HCT116 (cell line): Measurements from ENCODE around the gene MOB3A.

Experiments
- ATF3 ChIP-seq: IDR thresholded peaks from 2 replicates; pipeline ENCODE4 v1.6.1; 2012
- CBX3 ChIP-seq: IDR thresholded peaks from 2 replicates; pipeline ENCODE4 v1.6.1; 2012; ENCODE audit warnings: low read depth
- EGR1 ChIP-seq: IDR thresholded peaks from 2 replicates; pipeline ENCODE4 v1.6.1; 2012; ENCODE audit warnings: low read depth
- EZH2 ChIP-seq: fragments of 200-600 bp; sonication (generic); IDR thresholded peaks from 2 replicates; pipeline ENCODE4 v1.6.1; 2017; ENCODE audit warnings: antibody characterized with exemption, mixed run types
- EZH2phosphoT487 ChIP-seq: fragments of 200-600 bp; IDR thresholded peaks from 2 replicates; pipeline ENCODE4 v1.6.1; 2018; ENCODE audit warnings: antibody characterized with exemption, borderline replicate concordance
- POLR2A ChIP-seq: IDR thresholded peaks from 2 replicates; pipeline ENCODE4 v1.7.0; 2011; ENCODE audit warnings: borderline replicate concordance; ENCODE audit not compliant: insufficient read depth, insufficient read length; ENCODE audit errors: extremely low read depth
- POLR2AphosphoS5 ChIP-seq: IDR thresholded peaks from 2 replicates; pipeline ENCODE4 v1.6.1; 2011; ENCODE audit warnings: mild to moderate bottlenecking, low read depth, low read length, moderate library complexity
- RAD21 ChIP-seq: IDR thresholded peaks from 2 replicates; pipeline ENCODE4 v1.6.1; 2012; ENCODE audit warnings: low read depth, mild to moderate bottlenecking
- REST ChIP-seq: IDR thresholded peaks from 2 replicates; pipeline ENCODE4 v1.6.1; 2012; ENCODE audit warnings: low read depth
- SP1 ChIP-seq: IDR thresholded peaks from 2 replicates; pipeline ENCODE4 v1.6.1; 2012; ENCODE audit warnings: low read depth
- YY1 ChIP-seq: IDR thresholded peaks from 2 replicates; pipeline ENCODE4 v1.6.1; 2011; ENCODE audit warnings: low read length, low read depth, moderate library complexity, mild to moderate bottlenecking; ENCODE audit not compliant: insufficient replicate concordance; ENCODE audit errors: extremely low read depth
- ZNF274 ChIP-seq: fragments of 200-500 bp; sonication (Bioruptor generic); IDR thresholded peaks from 2 replicates; pipeline ENCODE4 v1.6.1; 2014; ENCODE audit warnings: mild to moderate bottlenecking, low read depth, low read length, inconsistent platforms
- TF ChIP-seq, protein P1 (sequence below), 3 experiments: fragments of 200-600 bp in 1 of 3; sonication (generic) in 1 of 3; IDR thresholded peaks in 2 of 3; conservative IDR thresholded peaks in 1 of 3; 2 replicates each; pipeline ENCODE4 v1.5.1; 2012 to 2017; ENCODE audit warnings: low read depth in 2 of 3, low read length in 2 of 3, antibody characterized with exemption in 1 of 3, borderline replicate concordance in 1 of 3, control low read depth in 1 of 3, mild to moderate bottlenecking in 1 of 3, mixed read lengths in 1 of 3, mixed run types in 1 of 3, moderate library complexity in 1 of 3; ENCODE audit not compliant: insufficient read depth in 1 of 3
- TF ChIP-seq, protein P2 (sequence below): IDR thresholded peaks from 2 replicates; pipeline ENCODE4 v1.6.1; 2011; ENCODE audit warnings: mild to moderate bottlenecking, low read length, moderate library complexity; ENCODE audit not compliant: insufficient replicate concordance; ENCODE audit errors: extremely low read depth

GRCh38 chr19:2127758-2128157 lies 31.6 kb upstream of the MOB3A start:
- TF ChIP-seq POLR2AphosphoS5 (no peak), YY1 (no peak), POLR2A (no peak), REST (no peak), EZH2 (no peak), EGR1 (no peak), EZH2phosphoT487 (no peak), RAD21 (no peak), ATF3 (no peak), ZNF274 (no peak), CBX3 (no peak), SP1 (no peak)
- TF ChIP-seq, protein P1, sequence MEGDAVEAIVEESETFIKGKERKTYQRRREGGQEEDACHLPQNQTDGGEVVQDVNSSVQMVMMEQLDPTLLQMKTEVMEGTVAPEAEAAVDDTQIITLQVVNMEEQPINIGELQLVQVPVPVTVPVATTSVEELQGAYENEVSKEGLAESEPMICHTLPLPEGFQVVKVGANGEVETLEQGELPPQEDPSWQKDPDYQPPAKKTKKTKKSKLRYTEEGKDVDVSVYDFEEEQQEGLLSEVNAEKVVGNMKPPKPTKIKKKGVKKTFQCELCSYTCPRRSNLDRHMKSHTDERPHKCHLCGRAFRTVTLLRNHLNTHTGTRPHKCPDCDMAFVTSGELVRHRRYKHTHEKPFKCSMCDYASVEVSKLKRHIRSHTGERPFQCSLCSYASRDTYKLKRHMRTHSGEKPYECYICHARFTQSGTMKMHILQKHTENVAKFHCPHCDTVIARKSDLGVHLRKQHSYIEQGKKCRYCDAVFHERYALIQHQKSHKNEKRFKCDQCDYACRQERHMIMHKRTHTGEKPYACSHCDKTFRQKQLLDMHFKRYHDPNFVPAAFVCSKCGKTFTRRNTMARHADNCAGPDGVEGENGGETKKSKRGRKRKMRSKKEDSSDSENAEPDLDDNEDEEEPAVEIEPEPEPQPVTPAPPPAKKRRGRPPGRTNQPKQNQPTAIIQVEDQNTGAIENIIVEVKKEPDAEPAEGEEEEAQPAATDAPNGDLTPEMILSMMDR (IDR thresholded peaks at IDR 0.05 in 2 of 3, conservative IDR thresholded peaks at IDR 0.05 in 1 of 3; ENCODE audit: borderline replicate concordance in 1 of 3, insufficient read depth in 1 of 3, low read depth in 2 of 3, low read length in 2 of 3) = no peak
- TF ChIP-seq, protein P2, sequence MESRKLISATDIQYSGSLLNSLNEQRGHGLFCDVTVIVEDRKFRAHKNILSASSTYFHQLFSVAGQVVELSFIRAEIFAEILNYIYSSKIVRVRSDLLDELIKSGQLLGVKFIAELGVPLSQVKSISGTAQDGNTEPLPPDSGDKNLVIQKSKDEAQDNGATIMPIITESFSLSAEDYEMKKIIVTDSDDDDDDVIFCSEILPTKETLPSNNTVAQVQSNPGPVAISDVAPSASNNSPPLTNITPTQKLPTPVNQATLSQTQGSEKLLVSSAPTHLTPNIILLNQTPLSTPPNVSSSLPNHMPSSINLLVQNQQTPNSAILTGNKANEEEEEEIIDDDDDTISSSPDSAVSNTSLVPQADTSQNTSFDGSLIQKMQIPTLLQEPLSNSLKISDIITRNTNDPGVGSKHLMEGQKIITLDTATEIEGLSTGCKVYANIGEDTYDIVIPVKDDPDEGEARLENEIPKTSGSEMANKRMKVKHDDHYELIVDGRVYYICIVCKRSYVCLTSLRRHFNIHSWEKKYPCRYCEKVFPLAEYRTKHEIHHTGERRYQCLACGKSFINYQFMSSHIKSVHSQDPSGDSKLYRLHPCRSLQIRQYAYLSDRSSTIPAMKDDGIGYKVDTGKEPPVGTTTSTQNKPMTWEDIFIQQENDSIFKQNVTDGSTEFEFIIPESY = no peak
